Right atrium auricular region (tissue), 2 donors: ENCODE results near the gene DGKZ. TPM values are rescaled to one million over a fixed set of nuclear protein-coding genes. Genes with fewer than 3 reads are reported as not detected.

Experiments
- DNase-seq: peaks from one replicate; pipeline ENCODE4 v3.0.0-alpha.2; 2019; ENCODE audit warnings: low spot score
- H3K27ac ChIP-seq, 2 donors: fragments of 200-600 bp; sonication (generic); 1 replicate in 1 of 2; 2 replicates in 1 of 2; pipeline ENCODE4 v1.5.1; 2016 to 2019
- H3K27me3 ChIP-seq, 2 donors: fragments of 200-600 bp; sonication (generic); one replicate each; pipeline versions ENCODE4 v1.5.1 to v1.6.0; 2017 to 2019
- H3K36me3 ChIP-seq: fragments of 200-600 bp; sonication (generic); one replicate; pipeline ENCODE4 v1.5.1; 2016
- H3K4me1 ChIP-seq, 2 donors: fragments of 200-600 bp; sonication (generic); one replicate each; pipeline versions ENCODE4 v1.5.1 to v1.6.0; 2017 to 2019
- H3K4me3 ChIP-seq, 2 donors: fragments of 200-600 bp; sonication (generic); 1 replicate in 1 of 2; 2 replicates in 1 of 2; pipeline ENCODE4 v1.5.1; 2017 to 2019; ENCODE audit warnings: mild to moderate bottlenecking in 1 of 2, moderate library complexity in 1 of 2
- H3K9me3 ChIP-seq, 2 donors: fragments of 200-600 bp; sonication (generic); one replicate each; pipeline ENCODE4 v1.5.1; 2019
- CTCF ChIP-seq, 2 donors: fragments of 200-600 bp; sonication (generic); IDR thresholded peaks; one replicate each; pipeline ENCODE4 v1.5.1; 2019; ENCODE audit warnings: antibody characterized with exemption in 2 of 2
- total RNA-seq, 2 donors: library from RNA; depleted of rRNA; stranded (reverse); fragments of >200 nt; gene quantifications; one replicate each; pipeline ENCODE4 v1.1.0, GENCODE V29; 2016

DGKZ gene
- total RNA-seq, 2 donors from 2014 or later: 91.7 to 116 TPM

GRCh38 chr11:46304605-46305179 is 42.6 kb upstream of the DGKZ start:
- Histone ChIP-seq H3K27ac (no peak overlapping the region), H3K36me3 (no peaks in the 10 kb centered on the region), H3K4me3 (no peak overlapping the region), H3K4me1 (peaks cover 0 to 6% of the 10 kb centered on the region in 2 donors), H3K9me3 (no peaks in the 10 kb centered on the region), H3K27me3 (no peaks in the 10 kb centered on the region)
- no peak for TF ChIP-seq CTCF (IDR thresholded peaks at IDR 0.05)
- no peak for DNase-seq

GRCh38 chr11:46305295-46305694 is 42.0 kb upstream of the DGKZ start:
- no peak for DNase-seq
- Histone ChIP-seq H3K27me3 (no peaks in the 10 kb centered on the region), H3K27ac (no peak overlapping the region), H3K4me1 (peaks cover 0 to 6% of the 10 kb centered on the region in 2 donors), H3K36me3 (no peaks in the 10 kb centered on the region), H3K9me3 (no peaks in the 10 kb centered on the region), H3K4me3 (no peak overlapping the region)
- no peak for TF ChIP-seq CTCF (IDR thresholded peaks at IDR 0.05)

GRCh38 chr11:46306296-46306853 is 40.9 kb upstream of the DGKZ start:
- no peak for DNase-seq
- no peak overlapping the region for H3K4me3 ChIP-seq
- no peak for TF ChIP-seq CTCF (IDR thresholded peaks at IDR 0.05)

GRCh38 chr11:46307369-46307768 is 39.9 kb upstream of the DGKZ start:
- TF ChIP-seq CTCF (IDR thresholded peaks at IDR 0.05): no peak
- Histone ChIP-seq H3K36me3 (no peaks in the 10 kb centered on the region), H3K9me3 (no peaks in the 10 kb centered on the region), H3K4me3 (no peak overlapping the region), H3K4me1 (peaks cover 0 to 6% of the 10 kb centered on the region in 2 donors), H3K27me3 (no peaks in the 10 kb centered on the region), H3K27ac (no peak overlapping the region)
- DNase-seq: no peak

More at GRCh38 chr11:46306296-46306853, 40.9 kb upstream of the DGKZ start:
- no peaks in the 10 kb centered on the region for H3K27me3 ChIP-seq
- H3K4me1 ChIP-seq: peaks cover 0 to 6% of the 10 kb centered on the region in 2 donors
- H3K36me3 ChIP-seq: no peaks in the 10 kb centered on the region
- H3K9me3 ChIP-seq: no peaks in the 10 kb centered on the region
- no peak overlapping the region for H3K27ac ChIP-seq

GRCh38 chr11:46307785-46308341 is 39.4 kb upstream of the DGKZ start:
- no peak for TF ChIP-seq CTCF (IDR thresholded peaks at IDR 0.05)
- no peak for DNase-seq
- Histone ChIP-seq H3K27me3 (no peaks in the 10 kb centered on the region), H3K4me3 (no peak overlapping the region), H3K4me1 (peaks cover 0 to 6% of the 10 kb centered on the region in 2 donors), H3K36me3 (no peaks in the 10 kb centered on the region), H3K27ac (no peak overlapping the region), H3K9me3 (no peaks in the 10 kb centered on the region)
